HepG2 (cell line): ENCODE results near the gene RNF5.

Experiments used
- BORCS8-MEF2B ChIP-seq: sonication (generic); formaldehyde crosslinking; IDR thresholded peaks from 2 replicates; pipeline ENCODE4 v1.8.0; 2022; ENCODE audit warnings: mild to moderate bottlenecking, missing genetic modification reagents
- CTCF ChIP-seq: sonication (generic); formaldehyde crosslinking; IDR thresholded peaks from 2 replicates; pipeline ENCODE4 v1.5.0; 2020; ENCODE audit warnings: mild to moderate bottlenecking, missing genetic modification reagents, moderate library complexity
- HIVEP1 ChIP-seq: sonication (generic); formaldehyde crosslinking; IDR thresholded peaks from 2 replicates; pipeline ENCODE4 v1.4.0; 2020; ENCODE audit warnings: mild to moderate bottlenecking, missing genetic modification reagents
- JDP2 ChIP-seq: sonication (generic); formaldehyde crosslinking; IDR thresholded peaks from 2 replicates; pipeline ENCODE4 v1.8.1; 2022; ENCODE audit warnings: missing genetic modification reagents, borderline replicate concordance
- NKX3-1 ChIP-seq: sonication (generic); formaldehyde crosslinking; IDR thresholded peaks from 2 replicates; pipeline ENCODE4 v1.5.0; 2020; ENCODE audit warnings: missing genetic modification reagents
- U2AF1 ChIP-seq: fragments of 200-400 bp; formaldehyde crosslinking; optimal IDR thresholded peaks from 2 replicates; pipeline ENCODE3; 2017; ENCODE audit warnings: mild to moderate bottlenecking, low read depth, low read length
- ZNF724P ChIP-seq: sonication (generic); formaldehyde crosslinking; IDR thresholded peaks from 2 replicates; pipeline ENCODE4 v1.8.0; 2022; ENCODE audit warnings: missing genetic modification reagents, borderline replicate concordance

- no peak for TF ChIP-seq BORCS8-MEF2B (CRISPR knock-in tag)
- TF ChIP-seq U2AF1 = no peak
- no peak for TF ChIP-seq ZNF724P (CRISPR knock-in tag)
- no peak for TF ChIP-seq CTCF (CRISPR knock-in tag)
- no peak for TF ChIP-seq NKX3-1 (CRISPR knock-in tag)
- TF ChIP-seq JDP2 (CRISPR knock-in tag) = no peak
- no peak for TF ChIP-seq HIVEP1 (CRISPR knock-in tag)
Observed at GRCh38 chr6:32151863-32152768, 26.1 kb upstream of the RNF5 start, which contains the start of gene PRRT1.
